Measurements from ENCODE around the gene WLS. TPM values are rescaled to one million over a fixed set of nuclear protein-coding genes. Genes with fewer than 3 reads are reported as not detected.

Gene WLS
- total RNA-seq, 1 donor from 2014 or later: 1.5 TPM

DNA sequence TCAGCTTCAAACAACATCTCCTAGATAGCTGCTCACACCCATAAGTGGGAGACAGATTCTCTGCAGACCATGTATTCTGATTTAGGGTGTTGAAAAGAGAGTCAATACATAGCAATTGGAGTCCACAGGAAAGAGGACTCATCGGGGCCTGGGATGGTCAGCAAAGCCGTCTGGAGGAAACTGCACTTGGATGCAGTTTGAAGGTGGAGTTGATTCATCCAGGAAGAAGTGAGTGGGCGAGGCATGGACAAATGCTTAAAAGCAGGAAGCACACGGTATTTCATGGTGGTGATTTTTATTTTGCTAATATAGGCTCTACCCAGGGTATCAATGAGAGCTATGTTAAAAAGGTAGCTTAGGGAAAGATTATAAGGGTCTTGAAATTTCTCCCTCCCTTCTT is 145.1 kb downstream of the WLS start:
- no peaks in the 10 kb centered on the region for H3K4me1 Mint-ChIP-seq (ENCODE audit: low read depth, unreplicated experiment)
- H3K4me3 Mint-ChIP-seq (ENCODE audit: unreplicated experiment): no peak overlapping the region
- H3K36me3 Mint-ChIP-seq (ENCODE audit: unreplicated experiment): no peaks in the 10 kb centered on the region
- TF ChIP-seq, protein P1, sequence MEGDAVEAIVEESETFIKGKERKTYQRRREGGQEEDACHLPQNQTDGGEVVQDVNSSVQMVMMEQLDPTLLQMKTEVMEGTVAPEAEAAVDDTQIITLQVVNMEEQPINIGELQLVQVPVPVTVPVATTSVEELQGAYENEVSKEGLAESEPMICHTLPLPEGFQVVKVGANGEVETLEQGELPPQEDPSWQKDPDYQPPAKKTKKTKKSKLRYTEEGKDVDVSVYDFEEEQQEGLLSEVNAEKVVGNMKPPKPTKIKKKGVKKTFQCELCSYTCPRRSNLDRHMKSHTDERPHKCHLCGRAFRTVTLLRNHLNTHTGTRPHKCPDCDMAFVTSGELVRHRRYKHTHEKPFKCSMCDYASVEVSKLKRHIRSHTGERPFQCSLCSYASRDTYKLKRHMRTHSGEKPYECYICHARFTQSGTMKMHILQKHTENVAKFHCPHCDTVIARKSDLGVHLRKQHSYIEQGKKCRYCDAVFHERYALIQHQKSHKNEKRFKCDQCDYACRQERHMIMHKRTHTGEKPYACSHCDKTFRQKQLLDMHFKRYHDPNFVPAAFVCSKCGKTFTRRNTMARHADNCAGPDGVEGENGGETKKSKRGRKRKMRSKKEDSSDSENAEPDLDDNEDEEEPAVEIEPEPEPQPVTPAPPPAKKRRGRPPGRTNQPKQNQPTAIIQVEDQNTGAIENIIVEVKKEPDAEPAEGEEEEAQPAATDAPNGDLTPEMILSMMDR (IDR thresholded peaks at IDR 0.05; ENCODE audit: partially characterized antibody, unreplicated experiment): no peak
- H3K27ac Mint-ChIP-seq (ENCODE audit: unreplicated experiment): no peak overlapping the region
- no peak for DNase-seq
- no peaks in the 10 kb centered on the region for H3K9me3 Mint-ChIP-seq (ENCODE audit: unreplicated experiment)
- no peaks in the 10 kb centered on the region for H3K27me3 Mint-ChIP-seq (ENCODE audit: unreplicated experiment)

DNA sequence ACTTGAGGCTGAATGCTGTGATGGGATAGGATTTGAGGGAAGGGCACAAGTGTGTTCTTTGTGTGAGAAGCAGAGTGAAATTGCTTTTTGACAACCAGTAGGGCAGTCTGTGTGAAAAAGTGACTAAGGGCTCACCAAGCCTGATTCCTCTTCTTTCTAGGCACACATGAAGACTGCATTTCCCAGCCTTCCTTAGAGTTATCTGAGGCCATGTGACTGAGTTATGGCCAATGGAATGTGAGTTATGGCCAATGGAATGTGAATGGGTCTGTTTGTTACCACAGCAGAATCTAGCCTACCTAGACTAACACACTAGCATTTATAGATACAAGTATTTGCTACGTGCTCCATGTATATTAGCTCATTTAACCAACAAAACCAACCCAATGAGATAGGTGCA is 146.6 kb downstream of the WLS start:
- no peak for DNase-seq
- no peaks in the 10 kb centered on the region for H3K27me3 Mint-ChIP-seq (ENCODE audit: unreplicated experiment)
- H3K4me1 Mint-ChIP-seq (ENCODE audit: low read depth, unreplicated experiment): no peaks in the 10 kb centered on the region
- no peak overlapping the region for H3K4me3 Mint-ChIP-seq (ENCODE audit: unreplicated experiment)
- TF ChIP-seq, protein P1 (IDR thresholded peaks at IDR 0.05; ENCODE audit: partially characterized antibody, unreplicated experiment): no peak
- H3K27ac Mint-ChIP-seq (ENCODE audit: unreplicated experiment): no peak overlapping the region
- no peaks in the 10 kb centered on the region for H3K36me3 Mint-ChIP-seq (ENCODE audit: unreplicated experiment)
- H3K9me3 Mint-ChIP-seq (ENCODE audit: unreplicated experiment): no peaks in the 10 kb centered on the region

DNA sequence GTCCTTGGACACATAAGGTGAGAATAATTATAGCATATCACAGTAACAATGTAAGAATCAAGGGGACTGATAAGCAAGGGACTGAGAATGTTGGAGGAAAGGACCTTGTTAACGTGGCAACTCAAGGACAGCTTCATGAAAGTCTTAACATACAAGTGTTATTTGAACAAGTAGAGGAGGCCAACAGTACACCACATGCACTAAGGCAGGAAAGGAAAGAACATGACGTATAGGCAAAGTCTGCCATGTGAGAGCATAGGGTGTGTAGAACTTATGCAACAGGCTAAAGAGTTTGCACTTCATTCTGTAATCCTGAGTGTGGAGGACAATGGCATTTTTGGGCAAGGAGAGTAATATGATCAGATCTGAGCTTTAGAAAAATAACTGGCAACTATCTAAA is 148.6 kb downstream of the WLS start:
- Mint-ChIP-seq H3K9me3 (ENCODE audit: unreplicated experiment) (no peaks in the 10 kb centered on the region), H3K27ac (ENCODE audit: unreplicated experiment) (no peak overlapping the region), H3K27me3 (ENCODE audit: unreplicated experiment) (no peaks in the 10 kb centered on the region), H3K36me3 (ENCODE audit: unreplicated experiment) (no peaks in the 10 kb centered on the region), H3K4me3 (ENCODE audit: unreplicated experiment) (no peak overlapping the region), H3K4me1 (ENCODE audit: low read depth, unreplicated experiment) (no peaks in the 10 kb centered on the region)
- no peak for DNase-seq
- TF ChIP-seq, protein P1 (IDR thresholded peaks at IDR 0.05; ENCODE audit: partially characterized antibody, unreplicated experiment): no peak

DNA sequence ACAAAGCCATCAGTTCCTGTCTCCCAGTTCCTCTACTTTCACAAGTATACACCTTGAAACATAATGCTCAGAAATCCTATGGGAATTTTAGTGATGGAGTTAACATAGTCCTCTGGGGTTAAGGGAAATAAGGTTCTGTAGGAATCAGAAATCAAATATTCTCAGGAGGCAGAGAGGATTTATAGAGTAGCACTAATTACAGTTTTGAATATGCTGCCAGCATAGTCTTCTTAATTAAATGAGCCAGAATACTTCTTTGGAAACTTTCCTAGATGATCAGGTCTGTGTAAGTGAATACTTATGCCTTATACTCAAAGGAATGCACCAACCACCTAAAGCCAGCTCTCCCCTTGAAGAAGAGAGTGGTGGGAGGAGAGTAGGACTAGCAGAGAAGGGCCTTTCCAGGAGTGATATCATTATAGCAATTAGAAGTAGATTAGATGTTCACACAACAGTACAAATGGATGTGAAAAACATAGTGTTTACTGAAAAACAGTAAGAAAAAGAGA is 150.5 kb downstream of the WLS start:
- H3K27ac Mint-ChIP-seq (ENCODE audit: unreplicated experiment): no peak overlapping the region

DNA sequence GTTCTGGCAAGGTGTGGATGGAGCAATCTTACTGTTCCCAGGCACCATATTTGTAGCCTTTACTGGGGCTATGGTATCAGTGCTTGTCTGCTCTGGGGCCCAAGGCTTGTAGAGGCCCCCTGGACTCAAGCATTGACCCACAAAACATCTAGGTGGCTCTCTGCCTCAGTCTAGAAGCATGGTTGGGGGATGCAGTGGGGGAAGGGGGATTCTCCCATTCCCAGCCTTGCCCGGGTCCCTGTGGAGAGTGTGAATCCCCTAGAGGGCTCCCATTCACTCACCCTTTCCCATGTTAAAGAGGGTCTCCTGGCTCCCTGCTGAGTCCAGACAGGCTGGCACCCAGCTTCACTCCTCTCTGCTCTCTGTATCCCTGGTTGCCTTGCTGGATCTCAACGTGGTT is 153.7 kb downstream of the WLS start:
- TF ChIP-seq, protein P1 (IDR thresholded peaks at IDR 0.05; ENCODE audit: partially characterized antibody, unreplicated experiment): no peak
- no peaks in the 10 kb centered on the region for H3K36me3 Mint-ChIP-seq (ENCODE audit: unreplicated experiment)
- no peaks in the 10 kb centered on the region for H3K9me3 Mint-ChIP-seq (ENCODE audit: unreplicated experiment)
- H3K4me1 Mint-ChIP-seq (ENCODE audit: low read depth, unreplicated experiment): no peaks in the 10 kb centered on the region
- no peak for DNase-seq
- H3K4me3 Mint-ChIP-seq (ENCODE audit: unreplicated experiment): no peak overlapping the region
- H3K27me3 Mint-ChIP-seq (ENCODE audit: unreplicated experiment): no peaks in the 10 kb centered on the region
- H3K27ac Mint-ChIP-seq (ENCODE audit: unreplicated experiment): no peak overlapping the region

More for the DNA sequence above, 150.5 kb downstream of the WLS start:
- TF ChIP-seq, protein P1 (IDR thresholded peaks at IDR 0.05; ENCODE audit: partially characterized antibody, unreplicated experiment): no peak
- Mint-ChIP-seq H3K4me1 (ENCODE audit: low read depth, unreplicated experiment) (no peaks in the 10 kb centered on the region), H3K9me3 (ENCODE audit: unreplicated experiment) (no peaks in the 10 kb centered on the region), H3K36me3 (ENCODE audit: unreplicated experiment) (no peaks in the 10 kb centered on the region), H3K4me3 (ENCODE audit: unreplicated experiment) (no peak overlapping the region), H3K27me3 (ENCODE audit: unreplicated experiment) (no peaks in the 10 kb centered on the region)
- no peak for DNase-seq

Small RNA genes lying within 50 kb of the gene (microRNA-seq; reads per million reads assigned to microRNA genes)
- gene MIR1262 (ENCODE audit: unreplicated experiment): not detected

Other genes starting within 250 kb of the WLS start
- gene DIRAS3, start 181.9 kb downstream of the WLS start, total RNA-seq (ENCODE audit: unreplicated experiment): not detected
- gene RPE65, start 217.4 kb upstream of the WLS start, total RNA-seq (ENCODE audit: unreplicated experiment): not detected